Mucosa of descending colon (tissue), 3 donors: ENCODE measurements around the gene SRGAP3. TPM values are rescaled to one million over a fixed set of nuclear protein-coding genes. Genes with fewer than 3 reads are reported as not detected.

ENCODE experiments used
- ATAC-seq: fragments of 200-7000 bp; cut with Tn5 transposase; one replicate; pipeline ENCODE4 v1.9.1; 2020; ENCODE audit warnings: mild to moderate bottlenecking, moderate library complexity
- DNase-seq, 3 donors: peaks; one replicate each; pipeline ENCODE4 v3.0.0-alpha.2; 2020
- H3K36me3 ChIP-seq: fragments of 200-600 bp; one replicate; pipeline ENCODE4 v1.8.0; 2021; ENCODE audit warnings: low read depth, mild to moderate bottlenecking
- H3K4me1 ChIP-seq: fragments of 200-600 bp; one replicate; pipeline ENCODE4 v1.8.0; 2021; ENCODE audit warnings: low read depth, mild to moderate bottlenecking
- H3K4me3 ChIP-seq: fragments of 200-600 bp; one replicate; pipeline ENCODE4 v1.8.0; 2021; ENCODE audit warnings: mild to moderate bottlenecking
- H3K9me3 ChIP-seq: fragments of 200-600 bp; one replicate; pipeline ENCODE4 v1.8.0; 2021; ENCODE audit warnings: mild to moderate bottlenecking
- CTCF ChIP-seq: fragments of 200-600 bp; IDR thresholded peaks from one replicate; pipeline ENCODE4 v1.8.0; 2022; ENCODE audit warnings: antibody characterized with exemption, mild to moderate bottlenecking
- intact Hi-C, 2 donors: fragments of 100-400 bp; cut with DNase I in 1 of 2; cut with micrococcal nuclease in 1 of 2; formaldehyde crosslinking; loops; one replicate each; pipeline versions ENCODE4 v1.11.0 to v1.11.1; 2022; cut with DNase I, micrococcal nuclease
- total RNA-seq, 3 donors: library from RNA; stranded (reverse); fragmentation: NEBNext Ultra II Directional in 2 of 3; extraction: Animal tissue kit (Norgen Biotek cat#: 25700) in 2 of 3; gene quantifications; one replicate each; pipeline versions ENCODE4 v1.2.1 to v1.2.4, GENCODE V29; 2021 to 2023
- donor health status: DM: no; HTN: no; CAD: no; lungs with moderate emphysema.
- donor health status: DM: no; HTN: no; CAD: no.
- donor health status: DM: no; HTN: yes; CAD: no.

SRGAP3 gene
- total RNA-seq, 3 donors from 2014 or later, result 6.4 to 9.0 (median 8.6) TPM

GRCh38 chr3:9119331-9119730 is 130.1 kb downstream of the SRGAP3 start:
- intact Hi-C loops, result no loop called here
- no peak for DNase-seq
- Histone ChIP-seq H3K4me1 (peaks cover 4% of the 10 kb centered on the region), H3K4me3 (no peak overlapping the region), H3K9me3 (no peaks in the 10 kb centered on the region), H3K36me3 (no peaks in the 10 kb centered on the region)
- ATAC-seq, result no peak
- no peak for TF ChIP-seq CTCF

GRCh38 chr3:9118222-9118621 is 131.2 kb downstream of the SRGAP3 start:
- ATAC-seq, result no peak
- TF ChIP-seq CTCF, result no peak
- Histone ChIP-seq H3K4me1 (no peaks in the 10 kb centered on the region), H3K36me3 (no peaks in the 10 kb centered on the region), H3K4me3 (no peak overlapping the region), H3K9me3 (no peaks in the 10 kb centered on the region)
- no peak for DNase-seq
- intact Hi-C loops, result no loop called here

- intact Hi-C loops, result no loop called here
- Histone ChIP-seq H3K9me3 (no peaks in the 10 kb centered on the region), H3K36me3 (no peaks in the 10 kb centered on the region), H3K4me1 (no peaks in the 10 kb centered on the region), H3K4me3 (no peak overlapping the region)
- no peak for TF ChIP-seq CTCF
- ATAC-seq, result no peak
- no peak for DNase-seq
These were observed 132.2 kb downstream of the SRGAP3 start for GRCh38 chr3:9117220-9117619.

GRCh38 chr3:9116336-9116735 is 133.1 kb downstream of the SRGAP3 start:
- intact Hi-C loops, result no loop called here
- DNase-seq (no peak), ATAC-seq (no peak)
- H3K36me3 ChIP-seq, result no peaks in the 10 kb centered on the region
- H3K4me3 ChIP-seq, result no peak overlapping the region
- TF ChIP-seq CTCF, result no peak
- H3K9me3 ChIP-seq, result no peaks in the 10 kb centered on the region
- H3K4me1 ChIP-seq, result no peaks in the 10 kb centered on the region

GRCh38 chr3:9115336-9115735 is 134.1 kb downstream of the SRGAP3 start:
- H3K36me3 ChIP-seq, result no peaks in the 10 kb centered on the region
- no peak overlapping the region for H3K4me3 ChIP-seq
- no peaks in the 10 kb centered on the region for H3K4me1 ChIP-seq
- no peak for TF ChIP-seq CTCF
- DNase-seq, result no peak
- intact Hi-C loops, result no loop called here
- ATAC-seq, result no peak
- no peaks in the 10 kb centered on the region for H3K9me3 ChIP-seq

- ATAC-seq, result no peak
- no peaks in the 10 kb centered on the region for H3K9me3 ChIP-seq
- no peak overlapping the region for H3K4me3 ChIP-seq
- H3K36me3 ChIP-seq, result no peaks in the 10 kb centered on the region
- no peak for TF ChIP-seq CTCF
- intact Hi-C loops, result no loop called here
- H3K4me1 ChIP-seq, result no peaks in the 10 kb centered on the region
- DNase-seq, result no peak
These were observed 136.4 kb downstream of the SRGAP3 start for GRCh38 chr3:9113040-9113439.
